Central memory CD4-positive, alpha-beta T cell (primary cell): ENCODE data around the gene CHAF1A.

ENCODE experiments used
- DNase-seq: peaks from one replicate; pipeline ENCODE4 v3.0.0; 2022

Gene CHAF1A

DNA sequence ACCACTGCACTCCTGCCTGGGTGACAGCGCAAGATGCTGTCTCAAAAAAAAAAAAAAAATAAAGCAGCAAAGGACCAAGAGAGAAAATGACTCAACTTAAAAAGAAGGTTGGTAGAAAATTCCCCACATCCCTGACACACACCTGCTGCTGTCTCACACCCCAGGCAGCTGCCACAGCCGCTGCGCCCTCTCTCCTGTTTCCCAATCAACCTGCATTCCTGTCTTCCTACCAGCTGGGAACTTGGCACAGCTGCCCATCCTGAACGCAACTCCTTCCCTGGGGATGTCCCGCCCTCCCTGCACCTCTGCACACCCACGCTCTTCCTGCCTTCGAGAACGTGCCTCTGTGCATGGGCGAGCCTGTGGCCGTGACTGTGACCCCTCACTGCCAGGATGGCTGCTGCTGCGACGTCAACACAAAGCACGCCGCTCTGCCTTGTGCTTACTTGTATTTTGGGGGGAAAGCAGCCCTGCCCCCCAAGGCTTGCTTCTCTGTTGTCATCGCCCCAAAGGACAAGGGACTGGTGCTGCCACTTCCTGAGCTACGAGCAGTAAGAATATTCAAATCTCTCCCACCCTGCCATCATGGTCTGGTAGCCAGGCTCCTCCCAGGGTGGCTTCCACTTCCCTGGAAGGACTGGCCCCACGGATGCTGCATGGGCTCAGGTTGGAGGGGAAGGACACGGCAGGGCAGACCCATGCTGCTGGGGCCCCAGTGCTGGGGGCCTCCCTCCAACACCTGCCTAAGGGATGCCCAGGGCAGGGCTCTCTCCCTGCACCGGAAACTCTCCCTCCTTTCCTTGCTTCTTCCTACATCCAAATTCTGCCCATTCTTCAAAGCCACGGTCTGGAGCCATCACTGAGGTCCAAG, 22.8 kb upstream of the CHAF1A start:
- peak; percentile 30 for DNase-seq

DNA sequence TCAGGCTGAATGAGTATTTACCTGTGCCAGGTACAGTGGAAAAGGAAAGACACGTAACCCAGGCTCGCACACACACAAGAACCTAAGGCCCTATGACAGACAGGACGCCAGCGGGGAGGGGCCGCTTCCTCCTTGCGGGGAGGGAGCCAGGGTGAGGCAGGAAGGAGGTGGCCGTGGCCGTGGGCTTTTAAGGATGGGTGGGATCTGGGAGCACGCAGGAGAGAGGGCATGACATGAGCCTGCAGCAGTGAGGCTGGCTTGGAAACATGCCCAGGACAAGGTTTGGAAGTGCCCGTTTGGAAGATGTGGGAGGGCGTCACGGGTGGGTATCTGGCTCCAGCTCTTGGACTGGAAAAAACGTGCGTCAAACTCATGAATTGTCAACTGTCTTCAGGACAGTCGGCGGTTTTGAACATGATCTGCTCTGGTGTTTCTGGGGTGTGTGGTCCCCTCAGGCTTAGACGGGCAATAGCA, 22.1 kb upstream of the CHAF1A start:
- peak; percentile 68 for DNase-seq

- DNase-seq = no peak
Measured at GRCh38 chr19:4385291-4386040, 17.0 kb upstream of the CHAF1A start.

DNA sequence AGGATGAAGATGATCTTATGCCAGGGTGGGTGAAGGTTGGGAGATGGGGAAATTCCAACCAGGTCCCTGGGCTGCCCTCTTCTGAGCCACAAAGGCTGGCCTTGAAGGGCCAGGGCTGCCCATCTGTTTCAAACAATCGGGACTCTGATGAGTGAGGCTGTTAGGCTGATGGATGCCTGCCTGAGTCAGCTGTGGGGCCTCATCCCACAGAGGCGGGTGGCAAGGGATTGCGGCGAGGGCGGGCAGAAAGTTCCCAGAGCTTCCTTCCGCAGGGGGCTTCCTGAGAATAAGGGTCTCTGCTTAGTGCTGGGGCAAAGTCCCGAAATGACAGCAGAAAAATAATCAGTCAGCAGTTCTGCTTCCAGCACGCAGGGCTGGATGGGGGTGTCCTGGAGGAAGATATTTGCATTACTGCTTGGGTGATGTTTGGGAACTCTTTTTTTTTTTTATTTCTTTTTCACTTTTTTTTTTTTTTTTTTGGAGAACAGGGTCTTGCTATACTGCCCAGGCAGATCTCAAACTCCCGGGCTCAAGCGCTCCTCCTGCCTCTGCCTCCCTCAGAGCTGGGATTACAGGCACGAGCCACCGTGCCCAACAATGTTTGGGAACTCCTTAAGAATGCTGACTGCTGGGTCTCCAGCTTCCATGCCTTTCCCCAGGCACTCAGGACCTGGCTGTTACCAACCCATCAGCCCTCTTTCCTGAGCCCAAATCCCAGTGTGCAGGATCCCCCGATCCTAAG, 16.2 kb upstream of the CHAF1A start:
- DNase-seq = no peak

DNA sequence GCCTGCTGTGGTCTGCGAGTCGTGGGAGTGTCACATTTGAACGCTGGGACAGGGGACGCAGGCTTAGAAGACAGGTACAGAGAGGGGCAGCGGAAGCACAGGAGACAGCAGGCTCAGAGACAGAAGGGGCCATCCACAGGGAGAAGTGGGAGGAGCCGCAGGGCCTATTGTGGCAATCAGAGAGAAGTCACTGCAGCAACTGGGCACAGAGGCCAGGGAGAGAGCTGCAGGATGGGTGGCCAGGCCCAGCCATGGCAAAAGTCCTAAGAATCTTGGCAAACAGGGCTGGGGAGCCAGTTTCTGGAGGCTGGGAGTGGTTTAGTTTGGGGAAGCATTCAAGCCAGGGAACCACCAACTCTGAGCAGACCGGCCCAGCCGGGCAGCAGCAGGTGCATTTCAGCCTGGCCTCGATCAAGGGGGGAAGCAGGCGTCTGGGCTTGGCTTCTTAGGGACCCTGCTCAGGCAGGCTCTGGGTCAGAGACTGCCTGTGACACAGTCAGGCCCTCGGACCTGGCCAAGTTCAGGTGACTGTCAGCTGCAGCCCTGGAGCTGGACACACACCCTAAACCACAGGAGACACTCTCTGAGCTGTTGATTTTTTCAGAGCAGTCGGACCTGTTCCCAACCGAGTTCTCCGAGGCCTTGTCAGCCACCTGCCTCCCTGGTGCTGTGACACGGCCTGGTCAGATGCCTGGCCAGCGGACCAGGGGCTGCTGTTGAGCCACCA, 13.9 kb upstream of the CHAF1A start:
- DNase-seq = no peak

DNA sequence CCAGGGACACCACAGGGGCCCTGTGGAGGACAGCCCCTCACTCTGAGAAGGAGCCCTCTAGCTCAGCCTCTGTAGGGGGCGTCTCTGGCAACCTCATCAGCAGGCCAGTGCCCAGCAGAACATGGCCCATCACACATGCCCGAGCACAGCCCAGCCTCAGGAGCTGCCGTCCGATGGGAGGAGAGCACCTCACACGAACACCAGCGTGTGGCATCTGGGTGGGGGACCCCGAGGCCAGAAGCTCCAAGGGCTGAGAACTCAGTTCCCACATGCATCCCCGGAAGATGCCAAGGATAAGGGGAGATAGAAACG, 13.4 kb upstream of the CHAF1A start:
- DNase-seq = no peak

DNA sequence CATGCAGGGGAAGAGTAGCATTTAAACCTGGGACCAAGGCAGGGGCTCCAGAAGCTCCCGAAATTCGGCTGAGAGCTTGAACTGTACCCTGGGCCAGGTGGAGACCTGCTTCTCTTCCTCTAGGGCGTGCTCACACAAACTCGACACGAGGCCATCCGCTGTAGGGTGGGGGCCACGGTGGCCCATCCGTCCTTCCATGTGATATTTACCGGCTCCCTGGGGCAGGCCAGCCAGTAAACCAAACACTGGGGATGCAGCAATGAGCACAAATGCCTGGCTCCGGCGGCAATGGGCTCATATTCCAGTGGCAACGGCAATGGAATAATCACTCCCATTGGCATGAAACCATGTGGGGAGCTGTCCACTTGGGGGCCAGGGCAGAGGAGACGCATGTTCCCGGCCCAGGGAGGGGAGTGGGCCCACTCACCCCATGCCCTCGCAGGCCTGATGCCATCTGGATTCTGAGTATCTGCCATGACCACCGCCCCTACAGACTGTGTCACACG, 12.9 kb upstream of the CHAF1A start:
- no peak for DNase-seq

GRCh38 chr19:4390017-4390566, 12.3 kb upstream of the CHAF1A start:
- no peak for DNase-seq

- DNase-seq = no peak
Measured at GRCh38 chr19:4390567-4391305, 11.7 kb upstream of the CHAF1A start.

GRCh38 chr19:4391306-4391693, 11.1 kb upstream of the CHAF1A start:
- DNase-seq = no peak

- DNase-seq = no peak
Measured at GRCh38 chr19:4391701-4392483, 10.5 kb upstream of the CHAF1A start.

DNA sequence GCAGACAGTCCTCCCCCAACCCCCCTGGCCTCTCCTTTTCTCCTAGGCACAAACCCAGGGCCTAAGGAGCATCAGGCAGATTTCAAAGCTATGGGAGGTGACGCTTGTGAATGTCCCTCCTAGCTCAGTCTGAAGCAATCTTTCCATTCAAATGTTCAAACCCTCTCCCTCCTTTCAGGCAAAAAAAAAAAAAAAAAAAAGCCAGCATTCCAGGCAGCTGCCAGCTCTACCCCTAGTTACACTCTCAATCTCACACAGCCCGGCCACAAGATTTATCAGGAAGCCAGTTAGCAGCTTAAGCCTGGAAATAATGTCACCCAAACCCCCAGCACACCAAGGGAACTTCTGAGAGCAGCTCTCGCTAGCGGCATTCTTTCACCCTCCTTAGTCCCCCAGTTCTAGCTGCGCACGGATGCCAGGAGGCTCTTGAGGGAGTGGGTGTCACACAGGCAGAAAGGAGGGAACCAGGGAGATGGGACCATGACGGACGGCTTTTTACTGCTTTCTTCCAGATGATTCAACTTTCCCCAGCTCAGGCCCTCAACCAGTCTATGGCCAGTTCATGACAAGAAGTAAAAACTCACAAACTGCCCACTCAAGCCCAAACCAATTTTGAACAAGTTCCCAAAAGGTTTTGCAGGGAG, 8.4 kb upstream of the CHAF1A start:
- no peak for DNase-seq

DNA sequence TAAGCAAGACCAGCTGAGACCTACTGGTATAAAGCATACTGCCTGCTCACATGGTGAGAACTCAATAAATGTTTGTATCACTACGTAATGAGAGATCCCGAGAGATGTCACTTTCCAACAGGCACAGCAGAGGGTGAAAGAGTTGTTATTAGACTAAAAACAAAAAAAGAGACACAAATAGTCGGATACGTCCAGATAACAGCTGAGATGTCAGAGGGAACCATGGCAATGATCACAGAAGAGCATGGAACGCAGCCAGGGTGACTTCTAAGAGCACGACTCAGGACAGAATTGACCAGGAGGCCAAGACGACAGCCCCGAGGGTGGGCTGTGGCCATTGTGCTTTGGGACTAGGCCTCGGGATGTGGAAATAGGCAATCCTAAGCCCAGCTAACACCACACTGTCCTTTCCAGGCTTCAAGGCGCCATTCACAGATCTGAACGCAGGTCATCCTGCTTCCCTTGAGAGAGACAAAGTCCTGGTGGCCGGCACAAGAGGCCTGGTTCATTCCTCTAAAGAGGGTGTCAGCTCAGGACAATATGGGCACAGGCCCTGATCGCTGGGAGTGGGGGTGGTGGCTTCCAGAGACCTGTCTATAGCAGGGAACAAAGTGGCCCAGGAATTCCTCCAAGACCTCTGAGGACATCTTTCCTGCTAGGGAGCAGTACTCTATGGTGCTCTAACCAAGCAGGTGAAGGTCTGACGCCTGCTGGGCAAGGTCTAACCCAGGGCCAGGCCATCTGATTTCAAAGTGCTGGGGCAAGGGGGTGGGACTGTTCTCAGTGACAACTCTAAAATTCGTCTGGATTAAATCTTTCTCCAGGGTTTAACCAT, 5.3 kb upstream of the CHAF1A start:
- no peak for DNase-seq

- no peak for DNase-seq
Measured at GRCh38 chr19:4399812-4400134, 2.7 kb upstream of the CHAF1A start.

- DNase-seq = peak; percentile 90
Measured at GRCh38 chr19:4400135-4400936, 2.1 kb upstream of the CHAF1A start, which contains the start of gene SH3GL1. TSS of gene SH3GL1 (minus strand) at chr19:4400547. CDS start at chr19:4400368, 179 bp downstream.

GRCh38 chr19:4401769-4402170, 670 bp upstream of the CHAF1A start:
- DNase-seq = no peak

GRCh38 chr19:4403005-4403761, 743 bp downstream of the CHAF1A start:
- no peak for DNase-seq

- no peak for DNase-seq
Measured at GRCh38 chr19:4405977-4406376, 3.5 kb downstream of the CHAF1A start.
